WTC11 (cell line): ENCODE data around the gene OOSP1. TPM values are rescaled to one million over a fixed set of nuclear protein-coding genes. Genes with fewer than 3 reads are reported as not detected.

Experiments used
- ATAC-seq: fragments of 200-7000 bp; cut with Tn5 transposase; 2 replicates; pipeline ENCODE4 v1.10.0; 2021; ENCODE audit warnings: mild to moderate bottlenecking, moderate library complexity
- CTCF ChIA-PET: fragments of 300-600 bp; sonication (Branson Sonifier 250); formaldehyde crosslinking; loops from one replicate; lab custom pipeline; 2021; ENCODE audit warnings: antibody characterized with exemption; lab: Charles Lee
- POLR2A ChIA-PET: fragments of 350-600 bp; sonication (Branson Sonifier 250); formaldehyde crosslinking; loops from one replicate; lab custom pipeline; 2021; ENCODE audit warnings: antibody characterized with exemption; lab: Charles Lee
- DNase-seq: peaks from one replicate; pipeline ENCODE4 v3.0.0; 2021; ENCODE audit warnings: low spot score
- H3K27ac Mint-ChIP-seq: 2 replicates; pipeline ENCODE4 v1.8.0; 2021; ENCODE audit warnings: mixed read lengths
- H3K27me3 Mint-ChIP-seq: 2 replicates; pipeline ENCODE4 v1.8.0; 2021; ENCODE audit warnings: low read depth, mild to moderate bottlenecking, moderate library complexity, mixed read lengths
- H3K36me3 Mint-ChIP-seq: 2 replicates; pipeline ENCODE4 v1.8.0; 2021; ENCODE audit warnings: mixed read lengths
- H3K4me1 Mint-ChIP-seq: 2 replicates; pipeline ENCODE4 v1.8.0; 2022; ENCODE audit warnings: mixed read lengths
- H3K4me3 Mint-ChIP-seq: 2 replicates; pipeline ENCODE4 v1.8.0; 2021; ENCODE audit warnings: mild to moderate bottlenecking, moderate library complexity, mixed read lengths
- H3K9me3 Mint-ChIP-seq: 2 replicates; pipeline ENCODE4 v1.8.0; 2021; ENCODE audit warnings: mixed read lengths
- EMX1 ChIP-seq: fragments of 250-450 bp; sonication (Bioruptor Pico); IDR thresholded peaks from 2 replicates; pipeline ENCODE4 v1.8.0; 2021; ENCODE audit warnings: mild to moderate bottlenecking
- ESRRA ChIP-seq: sonication (generic); formaldehyde crosslinking; IDR thresholded peaks from 2 replicates; pipeline ENCODE4 v1.8.1; 2022; ENCODE audit warnings: mild to moderate bottlenecking, missing genetic modification reagents, borderline replicate concordance
- GTF2I ChIP-seq: fragments of 250-450 bp; sonication (Bioruptor Pico); conservative IDR thresholded peaks from 2 replicates; pipeline ENCODE4 v1.4.0; 2021; ENCODE audit warnings: mild to moderate bottlenecking
- HMGA2 ChIP-seq: fragments of 250-450 bp; sonication (Bioruptor Pico); IDR thresholded peaks from 2 replicates; pipeline ENCODE4 v1.4.0; 2021; ENCODE audit warnings: mild to moderate bottlenecking, moderate library complexity
- JAZF1 ChIP-seq: fragments of 250-450 bp; sonication (Bioruptor Pico); IDR thresholded peaks from 2 replicates; pipeline ENCODE4 v1.9.0; 2021; ENCODE audit warnings: moderate library complexity, mild to moderate bottlenecking, inconsistent platforms
- JUN ChIP-seq: sonication (generic); formaldehyde crosslinking; IDR thresholded peaks from 2 replicates; pipeline ENCODE4 v1.8.0; 2023; ENCODE audit warnings: mild to moderate bottlenecking, missing genetic modification reagents
- NR2C2 ChIP-seq: sonication (generic); formaldehyde crosslinking; IDR thresholded peaks from 2 replicates; pipeline ENCODE4 v1.8.0; 2022; ENCODE audit warnings: mild to moderate bottlenecking, missing genetic modification reagents
- NR3C1 ChIP-seq: sonication (generic); formaldehyde crosslinking; conservative IDR thresholded peaks from 2 replicates; pipeline ENCODE4 v1.8.1; 2023; ENCODE audit warnings: low read depth, mild to moderate bottlenecking, missing genetic modification reagents
- PRRX2 ChIP-seq: fragments of 250-450 bp; sonication (Bioruptor Pico); IDR thresholded peaks from 2 replicates; pipeline ENCODE4 v1.8.0; 2021; ENCODE audit warnings: mild to moderate bottlenecking
- RORB ChIP-seq: fragments of 250-450 bp; sonication (Bioruptor Pico); IDR thresholded peaks from 2 replicates; pipeline ENCODE4 v1.9.0; 2021; ENCODE audit warnings: mild to moderate bottlenecking
- TCF7 ChIP-seq: sonication (generic); formaldehyde crosslinking; IDR thresholded peaks from 2 replicates; pipeline ENCODE4 v1.8.0; 2022; ENCODE audit warnings: mild to moderate bottlenecking, low read depth, missing genetic modification reagents, moderate library complexity
- ZBTB21 ChIP-seq: sonication (generic); formaldehyde crosslinking; IDR thresholded peaks from 2 replicates; pipeline ENCODE4 v1.8.1; 2023; ENCODE audit warnings: mild to moderate bottlenecking, missing genetic modification reagents, borderline replicate concordance
- ZNF423 ChIP-seq: fragments of 250-450 bp; sonication (Bioruptor Pico); IDR thresholded peaks from 2 replicates; pipeline ENCODE4 v2.1.2; 2022; ENCODE audit warnings: mild to moderate bottlenecking, moderate library complexity
- total RNA-seq: library from RNA; stranded (reverse); gene quantifications from 3 replicates; pipeline ENCODE4 v1.2.3, GENCODE V29; 2021
- TF ChIP-seq, protein P1 (sequence below): fragments of 250-450 bp; sonication (Bioruptor Pico); conservative IDR thresholded peaks from 2 replicates; pipeline ENCODE4 v1.9.0; 2021; ENCODE audit warnings: mild to moderate bottlenecking
- TF ChIP-seq, protein P2 (sequence below): sonication (generic); formaldehyde crosslinking; IDR thresholded peaks from 2 replicates; pipeline ENCODE4 v1.8.1; 2023; ENCODE audit warnings: mild to moderate bottlenecking, missing genetic modification reagents, borderline replicate concordance
- TF ChIP-seq, protein P3 (sequence below): sonication (generic); formaldehyde crosslinking; IDR thresholded peaks from 2 replicates; pipeline ENCODE4 v1.8.1; 2023; ENCODE audit warnings: mild to moderate bottlenecking, moderate library complexity, missing genetic modification reagents
- TF ChIP-seq, protein P4 (sequence below): sonication (generic); formaldehyde crosslinking; conservative IDR thresholded peaks from 2 replicates; pipeline ENCODE4 v1.8.1; 2023; ENCODE audit warnings: mild to moderate bottlenecking, low read depth, missing genetic modification reagents, moderate library complexity
- TF ChIP-seq, protein P5 (sequence below): sonication (generic); formaldehyde crosslinking; IDR thresholded peaks from 2 replicates; pipeline ENCODE4 v1.8.1; 2023; ENCODE audit warnings: mild to moderate bottlenecking, missing genetic modification reagents
- TF ChIP-seq, protein P6 (sequence below): fragments of 200-600 bp; IDR thresholded peaks from 2 replicates; pipeline ENCODE4 v1.8.0; 2022; ENCODE audit warnings: antibody characterized with exemption

OOSP1 gene
- total RNA-seq, 1 experiment from 2014 or later: not detected

DNA sequence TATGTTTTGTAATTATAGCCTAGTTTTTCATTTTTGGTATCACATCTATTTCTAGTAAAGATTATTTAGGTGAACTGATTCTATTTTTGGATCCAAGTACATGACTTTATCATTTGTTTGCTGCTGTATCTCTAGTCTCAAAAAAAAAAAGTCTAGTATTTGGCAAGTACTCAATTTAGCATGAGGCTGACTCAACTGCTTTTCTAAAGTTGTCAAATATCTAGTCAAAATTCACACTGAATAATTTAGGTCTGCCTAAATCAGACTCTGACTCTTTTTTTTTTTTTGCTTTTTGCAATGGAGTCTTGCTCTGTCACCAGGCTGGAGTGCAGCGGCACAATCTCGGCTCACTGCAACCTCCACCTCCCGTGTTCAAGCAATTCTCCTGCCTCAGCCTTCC lies 28.0 kb downstream of the OOSP1 start:
- H3K27ac Mint-ChIP-seq: no peak overlapping the region
- POLR2A ChIA-PET: interaction anchor here (0.7 kb wide), 1 partner anchor 156 kb away, joined by 6 read pairs; the partner anchor contains the start of gene MRPL16
- no peaks in the 10 kb centered on the region for H3K27me3 Mint-ChIP-seq
- no peak overlapping the region for H3K4me3 Mint-ChIP-seq
- no peaks in the 10 kb centered on the region; the same call in 1 of the 2 replicates for H3K9me3 Mint-ChIP-seq
- CTCF ChIA-PET: no interaction called here
- DNase-seq (no peak), ATAC-seq (no peak)
- TF ChIP-seq NR3C1 (no peak), NR2C2 (CRISPR knock-in tag) (no peak), ZBTB21 (CRISPR knock-in tag) (no peak), JAZF1 (CRISPR knock-in tag) (no peak), JUN (no peak), RORB (CRISPR knock-in tag) (no peak), EMX1 (CRISPR knock-in tag) (no peak), TCF7 (no peak)
- TF ChIP-seq, protein P1, sequence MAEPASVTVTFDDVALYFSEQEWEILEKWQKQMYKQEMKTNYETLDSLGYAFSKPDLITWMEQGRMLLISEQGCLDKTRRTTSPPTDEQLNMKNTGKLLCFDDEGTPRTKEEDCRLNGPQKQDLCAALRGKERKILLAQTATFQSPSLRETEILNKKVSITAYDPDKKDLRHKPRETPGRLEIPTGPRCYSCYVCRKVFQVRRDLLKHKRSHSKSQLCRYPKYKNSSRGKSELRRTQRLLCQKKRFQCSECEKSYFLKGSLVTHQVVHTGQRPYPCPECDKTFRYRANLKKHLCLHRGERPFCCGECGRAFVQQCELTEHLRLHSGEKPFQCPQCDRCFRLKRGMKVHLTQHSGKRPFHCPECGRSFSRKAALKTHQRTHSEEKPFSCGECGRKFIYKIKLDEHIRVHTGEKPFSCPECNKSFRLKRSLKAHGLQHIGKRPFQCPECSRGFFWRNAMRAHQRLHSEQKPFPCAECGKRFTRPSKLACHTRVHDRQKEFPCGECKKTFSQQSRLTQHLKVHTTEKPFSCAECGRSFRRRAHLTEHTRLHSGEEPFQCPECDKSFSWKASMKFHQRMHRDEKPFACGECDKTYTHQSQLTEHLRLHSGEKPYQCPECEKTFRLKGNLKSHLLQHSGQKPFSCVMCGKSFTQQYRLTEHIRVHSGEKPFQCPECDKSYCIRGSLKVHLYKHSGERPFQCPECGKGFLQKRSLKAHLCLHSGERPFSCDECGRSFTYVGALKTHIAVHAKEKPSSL: no peak
- TF ChIP-seq, protein P2, sequence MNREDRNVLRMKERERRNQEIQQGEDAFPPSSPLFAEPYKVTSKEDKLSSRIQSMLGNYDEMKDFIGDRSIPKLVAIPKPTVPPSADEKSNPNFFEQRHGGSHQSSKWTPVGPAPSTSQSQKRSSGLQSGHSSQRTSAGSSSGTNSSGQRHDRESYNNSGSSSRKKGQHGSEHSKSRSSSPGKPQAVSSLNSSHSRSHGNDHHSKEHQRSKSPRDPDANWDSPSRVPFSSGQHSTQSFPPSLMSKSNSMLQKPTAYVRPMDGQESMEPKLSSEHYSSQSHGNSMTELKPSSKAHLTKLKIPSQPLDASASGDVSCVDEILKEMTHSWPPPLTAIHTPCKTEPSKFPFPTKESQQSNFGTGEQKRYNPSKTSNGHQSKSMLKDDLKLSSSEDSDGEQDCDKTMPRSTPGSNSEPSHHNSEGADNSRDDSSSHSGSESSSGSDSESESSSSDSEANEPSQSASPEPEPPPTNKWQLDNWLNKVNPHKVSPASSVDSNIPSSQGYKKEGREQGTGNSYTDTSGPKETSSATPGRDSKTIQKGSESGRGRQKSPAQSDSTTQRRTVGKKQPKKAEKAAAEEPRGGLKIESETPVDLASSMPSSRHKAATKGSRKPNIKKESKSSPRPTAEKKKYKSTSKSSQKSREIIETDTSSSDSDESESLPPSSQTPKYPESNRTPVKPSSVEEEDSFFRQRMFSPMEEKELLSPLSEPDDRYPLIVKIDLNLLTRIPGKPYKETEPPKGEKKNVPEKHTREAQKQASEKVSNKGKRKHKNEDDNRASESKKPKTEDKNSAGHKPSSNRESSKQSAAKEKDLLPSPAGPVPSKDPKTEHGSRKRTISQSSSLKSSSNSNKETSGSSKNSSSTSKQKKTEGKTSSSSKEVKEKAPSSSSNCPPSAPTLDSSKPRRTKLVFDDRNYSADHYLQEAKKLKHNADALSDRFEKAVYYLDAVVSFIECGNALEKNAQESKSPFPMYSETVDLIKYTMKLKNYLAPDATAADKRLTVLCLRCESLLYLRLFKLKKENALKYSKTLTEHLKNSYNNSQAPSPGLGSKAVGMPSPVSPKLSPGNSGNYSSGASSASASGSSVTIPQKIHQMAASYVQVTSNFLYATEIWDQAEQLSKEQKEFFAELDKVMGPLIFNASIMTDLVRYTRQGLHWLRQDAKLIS (CRISPR knock-in tag): no peak
- TF ChIP-seq, protein P3, sequence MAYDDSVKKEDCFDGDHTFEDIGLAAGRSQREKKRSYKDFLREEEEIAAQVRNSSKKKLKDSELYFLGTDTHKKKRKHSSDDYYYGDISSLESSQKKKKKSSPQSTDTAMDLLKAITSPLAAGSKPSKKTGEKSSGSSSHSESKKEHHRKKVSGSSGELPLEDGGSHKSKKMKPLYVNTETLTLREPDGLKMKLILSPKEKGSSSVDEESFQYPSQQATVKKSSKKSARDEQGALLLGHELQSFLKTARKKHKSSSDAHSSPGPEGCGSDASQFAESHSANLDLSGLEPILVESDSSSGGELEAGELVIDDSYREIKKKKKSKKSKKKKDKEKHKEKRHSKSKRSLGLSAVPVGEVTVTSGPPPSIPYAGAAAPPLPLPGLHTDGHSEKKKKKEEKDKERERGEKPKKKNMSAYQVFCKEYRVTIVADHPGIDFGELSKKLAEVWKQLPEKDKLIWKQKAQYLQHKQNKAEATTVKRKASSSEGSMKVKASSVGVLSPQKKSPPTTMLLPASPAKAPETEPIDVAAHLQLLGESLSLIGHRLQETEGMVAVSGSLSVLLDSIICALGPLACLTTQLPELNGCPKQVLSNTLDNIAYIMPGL (CRISPR knock-in tag): no peak
- no peaks in the 10 kb centered on the region for H3K36me3 Mint-ChIP-seq
- H3K4me1 Mint-ChIP-seq: peaks cover 19% of the 10 kb centered on the region

DNA sequence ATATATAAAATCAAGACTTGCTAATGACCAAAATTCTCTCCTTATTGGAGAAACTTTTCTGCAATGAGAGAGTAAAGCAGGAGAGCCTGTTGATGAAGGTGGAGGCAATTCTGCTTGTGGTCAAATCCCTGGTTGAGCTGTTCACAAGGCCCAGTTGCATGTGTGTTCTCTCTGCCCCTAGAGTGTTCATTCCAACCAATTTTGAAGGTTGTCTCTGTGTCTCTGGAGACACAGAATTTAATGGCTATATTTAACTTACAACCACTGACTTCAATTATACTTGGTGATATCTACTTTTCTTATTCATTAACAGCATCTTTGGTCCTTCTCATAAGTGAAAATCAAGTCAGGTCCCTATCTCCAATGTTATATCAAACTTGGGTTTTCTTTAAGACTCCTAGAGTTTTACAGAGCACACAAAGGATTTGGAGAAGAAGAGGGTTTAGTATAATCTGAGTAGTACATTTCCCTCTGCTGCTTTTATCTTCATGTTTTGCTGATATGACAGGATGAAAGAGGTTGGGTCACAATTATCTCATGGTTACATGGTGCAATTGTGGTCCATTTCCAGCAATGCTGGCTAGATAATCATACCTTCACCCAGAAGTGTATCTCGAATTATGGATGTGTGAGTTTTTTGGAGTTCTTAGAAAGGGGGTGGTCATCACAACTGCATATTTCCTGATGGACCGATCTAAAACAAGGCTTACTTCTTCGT lies 29.6 kb downstream of the OOSP1 start:
- Mint-ChIP-seq H3K4me1 (peaks cover 26% of the 10 kb centered on the region), H3K27ac (no peak overlapping the region), H3K27me3 (no peaks in the 10 kb centered on the region), H3K9me3 (no peaks in the 10 kb centered on the region), H3K36me3 (no peaks in the 10 kb centered on the region), H3K4me3 (no peak overlapping the region)
- POLR2A ChIA-PET: no interaction called here
- ATAC-seq (no peak), DNase-seq (no peak)
- CTCF ChIA-PET: no interaction called here
- TF ChIP-seq HMGA2 (no peak), ESRRA (CRISPR knock-in tag) (no peak), RORB (CRISPR knock-in tag) (no peak), GTF2I (no peak), ZNF423 (CRISPR knock-in tag) (no peak), PRRX2 (CRISPR knock-in tag) (no peak)
- TF ChIP-seq, protein P4, sequence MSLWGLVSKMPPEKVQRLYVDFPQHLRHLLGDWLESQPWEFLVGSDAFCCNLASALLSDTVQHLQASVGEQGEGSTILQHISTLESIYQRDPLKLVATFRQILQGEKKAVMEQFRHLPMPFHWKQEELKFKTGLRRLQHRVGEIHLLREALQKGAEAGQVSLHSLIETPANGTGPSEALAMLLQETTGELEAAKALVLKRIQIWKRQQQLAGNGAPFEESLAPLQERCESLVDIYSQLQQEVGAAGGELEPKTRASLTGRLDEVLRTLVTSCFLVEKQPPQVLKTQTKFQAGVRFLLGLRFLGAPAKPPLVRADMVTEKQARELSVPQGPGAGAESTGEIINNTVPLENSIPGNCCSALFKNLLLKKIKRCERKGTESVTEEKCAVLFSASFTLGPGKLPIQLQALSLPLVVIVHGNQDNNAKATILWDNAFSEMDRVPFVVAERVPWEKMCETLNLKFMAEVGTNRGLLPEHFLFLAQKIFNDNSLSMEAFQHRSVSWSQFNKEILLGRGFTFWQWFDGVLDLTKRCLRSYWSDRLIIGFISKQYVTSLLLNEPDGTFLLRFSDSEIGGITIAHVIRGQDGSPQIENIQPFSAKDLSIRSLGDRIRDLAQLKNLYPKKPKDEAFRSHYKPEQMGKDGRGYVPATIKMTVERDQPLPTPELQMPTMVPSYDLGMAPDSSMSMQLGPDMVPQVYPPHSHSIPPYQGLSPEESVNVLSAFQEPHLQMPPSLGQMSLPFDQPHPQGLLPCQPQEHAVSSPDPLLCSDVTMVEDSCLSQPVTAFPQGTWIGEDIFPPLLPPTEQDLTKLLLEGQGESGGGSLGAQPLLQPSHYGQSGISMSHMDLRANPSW (CRISPR knock-in tag): no peak
- TF ChIP-seq, protein P5, sequence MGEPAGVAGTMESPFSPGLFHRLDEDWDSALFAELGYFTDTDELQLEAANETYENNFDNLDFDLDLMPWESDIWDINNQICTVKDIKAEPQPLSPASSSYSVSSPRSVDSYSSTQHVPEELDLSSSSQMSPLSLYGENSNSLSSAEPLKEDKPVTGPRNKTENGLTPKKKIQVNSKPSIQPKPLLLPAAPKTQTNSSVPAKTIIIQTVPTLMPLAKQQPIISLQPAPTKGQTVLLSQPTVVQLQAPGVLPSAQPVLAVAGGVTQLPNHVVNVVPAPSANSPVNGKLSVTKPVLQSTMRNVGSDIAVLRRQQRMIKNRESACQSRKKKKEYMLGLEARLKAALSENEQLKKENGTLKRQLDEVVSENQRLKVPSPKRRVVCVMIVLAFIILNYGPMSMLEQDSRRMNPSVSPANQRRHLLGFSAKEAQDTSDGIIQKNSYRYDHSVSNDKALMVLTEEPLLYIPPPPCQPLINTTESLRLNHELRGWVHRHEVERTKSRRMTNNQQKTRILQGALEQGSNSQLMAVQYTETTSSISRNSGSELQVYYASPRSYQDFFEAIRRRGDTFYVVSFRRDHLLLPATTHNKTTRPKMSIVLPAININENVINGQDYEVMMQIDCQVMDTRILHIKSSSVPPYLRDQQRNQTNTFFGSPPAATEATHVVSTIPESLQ: no peak
- TF ChIP-seq, protein P6, sequence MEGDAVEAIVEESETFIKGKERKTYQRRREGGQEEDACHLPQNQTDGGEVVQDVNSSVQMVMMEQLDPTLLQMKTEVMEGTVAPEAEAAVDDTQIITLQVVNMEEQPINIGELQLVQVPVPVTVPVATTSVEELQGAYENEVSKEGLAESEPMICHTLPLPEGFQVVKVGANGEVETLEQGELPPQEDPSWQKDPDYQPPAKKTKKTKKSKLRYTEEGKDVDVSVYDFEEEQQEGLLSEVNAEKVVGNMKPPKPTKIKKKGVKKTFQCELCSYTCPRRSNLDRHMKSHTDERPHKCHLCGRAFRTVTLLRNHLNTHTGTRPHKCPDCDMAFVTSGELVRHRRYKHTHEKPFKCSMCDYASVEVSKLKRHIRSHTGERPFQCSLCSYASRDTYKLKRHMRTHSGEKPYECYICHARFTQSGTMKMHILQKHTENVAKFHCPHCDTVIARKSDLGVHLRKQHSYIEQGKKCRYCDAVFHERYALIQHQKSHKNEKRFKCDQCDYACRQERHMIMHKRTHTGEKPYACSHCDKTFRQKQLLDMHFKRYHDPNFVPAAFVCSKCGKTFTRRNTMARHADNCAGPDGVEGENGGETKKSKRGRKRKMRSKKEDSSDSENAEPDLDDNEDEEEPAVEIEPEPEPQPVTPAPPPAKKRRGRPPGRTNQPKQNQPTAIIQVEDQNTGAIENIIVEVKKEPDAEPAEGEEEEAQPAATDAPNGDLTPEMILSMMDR: no peak
